Upper lobe of left lung (tissue), 6 donors: ENCODE measurements around the gene XRRA1. TPM values are rescaled to one million over a fixed set of nuclear protein-coding genes. Genes with fewer than 3 reads are reported as not detected.

Experiments
- ATAC-seq, 2 donors: fragments of 200-7000 bp; cut with Tn5 transposase; one replicate each; pipeline ENCODE4 v1.9.1; 2022; ENCODE audit warnings: mild to moderate bottlenecking in 2 of 2, moderate library complexity in 2 of 2; ENCODE audit not compliant: low FRiP score in 2 of 2
- DNase-seq, 2 donors: peaks; one replicate each; pipeline ENCODE4 v3.0.0-alpha.2; 2019 to 2020
- H3K27ac ChIP-seq, 4 donors: fragments of 200-600 bp; sonication (generic); one replicate each; pipeline ENCODE4 v1.5.1; 2016 to 2019
- H3K27me3 ChIP-seq, 4 donors: fragments of 200-600 bp; sonication (generic); one replicate each; pipeline ENCODE4 v1.5.1; 2017 to 2019
- H3K36me3 ChIP-seq, 4 donors: fragments of 200-600 bp; sonication (generic); one replicate each; pipeline ENCODE4 v1.5.1; 2016 to 2019
- H3K4me1 ChIP-seq, 4 donors: fragments of 200-600 bp; sonication (generic); one replicate each; pipeline ENCODE4 v1.5.1; 2018 to 2019
- H3K4me3 ChIP-seq, 4 donors: fragments of 200-600 bp; sonication (generic); one replicate each; pipeline ENCODE4 v1.5.1; 2017 to 2019; ENCODE audit warnings: mild to moderate bottlenecking in 2 of 4, moderate library complexity in 1 of 4
- H3K9me3 ChIP-seq, 4 donors: fragments of 200-600 bp; sonication (generic); one replicate each; pipeline ENCODE4 v1.5.1; 2018 to 2019
- EP300 ChIP-seq, 4 donors: sonication (generic); formaldehyde crosslinking; IDR thresholded peaks; one replicate each; pipeline ENCODE4 v1.5.1; 2017; ENCODE audit warnings: antibody characterized with exemption in 4 of 4, control low read depth in 2 of 4
- POLR2A ChIP-seq, 4 donors: fragments of 450-650 bp; IDR thresholded peaks; one replicate each; pipeline ENCODE4 v1.5.1; 2016 to 2017; ENCODE audit warnings: antibody characterized with exemption in 4 of 4, mild to moderate bottlenecking in 2 of 4
- POLR2AphosphoS5 ChIP-seq, 2 donors: sonication (generic); formaldehyde crosslinking; IDR thresholded peaks; one replicate each; pipeline ENCODE4 v1.5.1; 2017; ENCODE audit warnings: antibody characterized with exemption in 2 of 2
- WGBS, 2 donors: methylation state at CpG; one replicate each; pipeline ENCODE4 v1.1.5; 2017 to 2018; 5-methylcytosine and 5-hydroxymethylcytosine counted together
- total RNA-seq, 6 donors: library from RNA; depleted of rRNA in 4 of 6; stranded (reverse); fragments of >200 nt in 4 of 6; gene quantifications; one replicate each; pipeline versions ENCODE4 v1.1.0 to v1.2.1, GENCODE V29; 2016 to 2021
- TF ChIP-seq, protein P1 (sequence below), 6 experiments: fragments of 450-650 bp in 4 of 6; fragments of 200-600 bp in 2 of 6; sonication (generic) in 2 of 6; IDR thresholded peaks; one replicate each; pipeline ENCODE4 v1.5.1; 2016 to 2019; ENCODE audit warnings: antibody characterized with exemption in 6 of 6
- donor health status: DM: no; HTN: no; CAD: no; lungs with moderate emphysema.
- donor health status: DM: no; HTN: yes; CAD: no; lungs with severe emphysema.

The XRRA1 gene
- total RNA-seq, 6 donors from 2014 or later: 9.4 to 25.1 (median 16.7) TPM

DNA sequence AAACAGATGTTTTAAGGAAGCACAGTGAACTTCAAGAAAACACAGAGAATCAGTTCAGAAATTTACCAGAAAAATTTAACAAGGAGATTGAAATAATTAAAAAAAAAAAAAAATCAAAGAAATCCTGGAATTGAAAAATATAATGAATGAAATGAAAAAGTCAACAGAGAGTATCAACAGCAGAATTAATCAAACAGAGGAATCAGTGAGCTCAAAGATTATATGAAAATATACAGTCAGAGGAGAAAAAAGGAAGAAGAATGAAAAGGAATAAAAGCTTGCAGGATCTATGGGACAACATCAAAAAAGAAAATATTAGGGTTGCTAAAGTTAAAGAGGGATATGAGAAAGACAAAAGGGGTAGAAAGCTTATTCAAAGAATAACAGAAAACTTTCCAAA, 82.3 kb downstream of the XRRA1 start:
- ATAC-seq (no peak), DNase-seq (no peak)
- no peaks in the 10 kb centered on the region for H3K27me3 ChIP-seq
- H3K36me3 ChIP-seq: peaks cover 3 to 48% (median 35%) of the 10 kb centered on the region in 4 donors
- TF ChIP-seq EP300 (IDR thresholded peaks at IDR 0.05) (no peak), POLR2AphosphoS5 (IDR thresholded peaks at IDR 0.05) (no peak), POLR2A (IDR thresholded peaks at IDR 0.05) (no peak)
- TF ChIP-seq, protein P1, sequence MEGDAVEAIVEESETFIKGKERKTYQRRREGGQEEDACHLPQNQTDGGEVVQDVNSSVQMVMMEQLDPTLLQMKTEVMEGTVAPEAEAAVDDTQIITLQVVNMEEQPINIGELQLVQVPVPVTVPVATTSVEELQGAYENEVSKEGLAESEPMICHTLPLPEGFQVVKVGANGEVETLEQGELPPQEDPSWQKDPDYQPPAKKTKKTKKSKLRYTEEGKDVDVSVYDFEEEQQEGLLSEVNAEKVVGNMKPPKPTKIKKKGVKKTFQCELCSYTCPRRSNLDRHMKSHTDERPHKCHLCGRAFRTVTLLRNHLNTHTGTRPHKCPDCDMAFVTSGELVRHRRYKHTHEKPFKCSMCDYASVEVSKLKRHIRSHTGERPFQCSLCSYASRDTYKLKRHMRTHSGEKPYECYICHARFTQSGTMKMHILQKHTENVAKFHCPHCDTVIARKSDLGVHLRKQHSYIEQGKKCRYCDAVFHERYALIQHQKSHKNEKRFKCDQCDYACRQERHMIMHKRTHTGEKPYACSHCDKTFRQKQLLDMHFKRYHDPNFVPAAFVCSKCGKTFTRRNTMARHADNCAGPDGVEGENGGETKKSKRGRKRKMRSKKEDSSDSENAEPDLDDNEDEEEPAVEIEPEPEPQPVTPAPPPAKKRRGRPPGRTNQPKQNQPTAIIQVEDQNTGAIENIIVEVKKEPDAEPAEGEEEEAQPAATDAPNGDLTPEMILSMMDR (IDR thresholded peaks at IDR 0.05): no peak
- peaks cover 47 to 72% (median 58%) of the 10 kb centered on the region in 4 donors for H3K9me3 ChIP-seq
- no peaks in the 10 kb centered on the region for H3K4me1 ChIP-seq
- H3K4me3 ChIP-seq: no peak overlapping the region
- H3K27ac ChIP-seq: no peak overlapping the region

DNA sequence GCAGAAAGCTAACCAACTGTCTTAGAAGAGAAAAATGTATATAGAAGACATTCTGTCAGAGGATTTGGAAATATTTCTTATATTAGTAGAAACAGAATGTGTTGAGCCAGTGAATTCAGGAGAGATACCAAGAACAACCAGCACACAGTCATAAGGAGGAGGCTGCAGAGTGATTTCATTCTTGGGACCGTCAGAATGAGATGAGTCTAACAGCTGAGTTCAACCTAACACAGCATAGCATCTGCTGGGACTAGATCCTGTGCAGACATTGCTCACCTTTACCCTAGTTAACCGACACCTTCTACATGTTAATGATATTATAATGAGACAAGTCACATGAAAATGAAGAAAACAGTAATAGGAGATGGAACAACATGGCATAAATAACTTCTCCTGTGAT, 85.5 kb downstream of the XRRA1 start:
- Histone ChIP-seq H3K9me3 (peaks cover 23 to 50% (median 32%) of the 10 kb centered on the region in 4 donors), H3K4me3 (no peak overlapping the region), H3K36me3 (peaks cover 3 to 42% (median 29%) of the 10 kb centered on the region in 4 donors), H3K27ac (no peak overlapping the region), H3K27me3 (no peaks in the 10 kb centered on the region), H3K4me1 (no peaks in the 10 kb centered on the region)
- DNase-seq (no peak), ATAC-seq (no peak)
- WGBS, 2 donors: 87 to 97% methylated on average over 2 of the region's 2 CpGs
- TF ChIP-seq POLR2A (IDR thresholded peaks at IDR 0.05): no peak
- TF ChIP-seq, protein P1 (IDR thresholded peaks at IDR 0.05): no peak
- TF ChIP-seq EP300 (IDR thresholded peaks at IDR 0.05): no peak
- no peak for TF ChIP-seq POLR2AphosphoS5 (IDR thresholded peaks at IDR 0.05)

DNA sequence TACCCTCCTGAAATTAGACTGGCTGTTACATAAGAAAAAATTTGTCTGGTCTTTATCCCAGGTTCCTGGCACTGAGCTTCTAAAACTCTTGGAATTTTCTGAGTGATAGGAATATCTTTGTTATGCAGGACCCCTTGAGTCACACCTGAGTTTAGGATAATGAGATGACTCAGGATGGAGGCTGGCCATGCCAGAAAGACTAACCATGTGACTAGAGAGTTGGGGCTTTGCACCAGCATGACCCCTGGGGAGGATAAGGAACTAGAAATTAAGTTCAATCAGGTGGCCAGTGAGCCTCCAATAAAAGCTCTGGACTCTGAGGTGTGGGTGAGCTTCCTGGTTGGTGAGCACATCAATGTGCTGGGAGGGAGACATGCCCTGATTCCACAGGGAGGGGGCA, 88.1 kb downstream of the XRRA1 start:
- H3K9me3 ChIP-seq: peaks cover 0 to 24% (median 6%) of the 10 kb centered on the region in 4 donors
- DNase-seq (no peak), ATAC-seq (no peak)
- no peaks in the 10 kb centered on the region for H3K4me1 ChIP-seq
- H3K27me3 ChIP-seq: no peaks in the 10 kb centered on the region
- no peak overlapping the region for H3K27ac ChIP-seq
- H3K36me3 ChIP-seq: peaks cover 3 to 58% (median 35%) of the 10 kb centered on the region in 4 donors
- H3K4me3 ChIP-seq: no peak overlapping the region
- no peak for TF ChIP-seq EP300 (IDR thresholded peaks at IDR 0.05)
- no peak for TF ChIP-seq POLR2A (IDR thresholded peaks at IDR 0.05)
- TF ChIP-seq, protein P1 (IDR thresholded peaks at IDR 0.05): no peak
- no peak for TF ChIP-seq POLR2AphosphoS5 (IDR thresholded peaks at IDR 0.05)

DNA sequence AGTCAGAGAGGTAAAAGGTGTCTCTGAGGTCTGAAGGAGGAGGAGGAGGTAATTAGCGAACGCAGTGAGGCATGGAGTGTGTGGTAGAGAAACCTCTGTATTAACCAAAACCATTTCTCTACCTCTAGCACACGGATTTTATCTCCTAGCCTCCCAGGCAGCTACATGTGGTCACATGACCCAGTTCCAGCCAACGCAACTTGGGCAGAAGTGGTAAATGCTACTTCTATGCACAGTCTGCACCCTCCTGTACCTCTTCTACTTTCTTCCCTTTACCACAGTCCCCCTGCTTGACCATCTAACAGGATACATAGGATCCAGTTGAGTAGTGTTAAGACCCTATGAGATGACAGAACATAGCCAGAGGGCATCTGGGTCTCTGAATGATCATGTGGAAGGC, 95.7 kb downstream of the XRRA1 start:
- no peaks in the 10 kb centered on the region for H3K9me3 ChIP-seq
- no peak overlapping the region for H3K4me3 ChIP-seq
- DNase-seq (no peak), ATAC-seq (no peak)
- TF ChIP-seq POLR2AphosphoS5 (IDR thresholded peaks at IDR 0.05) (no peak), POLR2A (IDR thresholded peaks at IDR 0.05) (no peak), EP300 (IDR thresholded peaks at IDR 0.05) (no peak)
- TF ChIP-seq, protein P1 (IDR thresholded peaks at IDR 0.05): no peak
- no peaks in the 10 kb centered on the region for H3K4me1 ChIP-seq
- WGBS, 2 donors: 92% methylated on average over 4 of the region's 4 CpGs
- peaks cover 0 to 29% (median 16%) of the 10 kb centered on the region in 4 donors for H3K36me3 ChIP-seq
- H3K27me3 ChIP-seq: no peaks in the 10 kb centered on the region
- H3K27ac ChIP-seq: no peak overlapping the region
